ENCODE measurements around the gene CUTA. TPM values are rescaled to one million over a fixed set of nuclear protein-coding genes. Genes with fewer than 3 reads are reported as not detected.

The CUTA gene
- total RNA-seq, 4 donors from 2014 or later: 69.9 to 119 (median 93.2) TPM

GRCh38 chr6:33367009-33367714 lies 50.7 kb downstream of the CUTA start:
- Histone ChIP-seq H3K4me3 (no peak overlapping the region), H3K36me3 (no peaks in the 10 kb centered on the region), H3K27me3 (no peaks in the 10 kb centered on the region), H3K27ac (no peak overlapping the region), H3K4me1 (peaks cover 0 to 4% of the 10 kb centered on the region in 2 donors), H3K9me3 (no peaks in the 10 kb centered on the region)
- intact Hi-C loops (cut with DNase I; ENCODE audit: low total_unique reads): no loop called here
- TF ChIP-seq CTCF (IDR thresholded peaks at IDR 0.05 in 4 of 5, conservative IDR thresholded peaks at IDR 0.05 in 1 of 5): no peak
- no peak for TF ChIP-seq POLR2A (IDR thresholded peaks at IDR 0.05)
- DNase-seq (no peak), ATAC-seq (no peak)
- in situ Hi-C loops (cut with MboI; ENCODE audit: low sequenced_read_pairs in 4 of 4): no loop called here

Small RNAs within 50 kb of the gene (microRNA-seq; reads per million reads assigned to microRNA genes)
- 0 reads per million in 2 donors for gene MIR5004 (ENCODE audit: borderline replicate concordance in 2 of 2)

Other genes with a start within 250 kb of the CUTA start
- gene COL11A2, start 225.6 kb downstream of the CUTA start, total RNA-seq: under 1 TPM; 0.31 to 0.92 (median 0.47) TPM
- gene RXRB, start 217.4 kb downstream of the CUTA start, total RNA-seq: 10 to 100 TPM; 20.8 to 38.4 (median 24.6) TPM
- gene SLC39A7, start 217.2 kb downstream of the CUTA start, total RNA-seq: 10 to 100 TPM; 21.9 to 45.4 (median 26.2) TPM
- gene HSD17B8, start 213.5 kb downstream of the CUTA start, total RNA-seq: 10 to 100 TPM in 3 of 4 donors, 1 to 10 TPM in 1; 7.9 to 28.3 (median 14.3) TPM
- gene RING1, start 209.6 kb downstream of the CUTA start, total RNA-seq: 10 to 100 TPM in 3 of 4 donors, 1 to 10 TPM in 1; 7.4 to 16.3 (median 12.1) TPM
- 10 to 100 TPM; 28.7 to 52.8 (median 41.2) TPM for gene VPS52, start 146.2 kb downstream of the CUTA start, total RNA-seq
- gene RPS18, start 146.0 kb downstream of the CUTA start, total RNA-seq: 1,000 to 10,000 TPM; 1,834 to 2,142 (median 2,010) TPM
- gene B3GALT4, start 141.0 kb downstream of the CUTA start, total RNA-seq: 1 to 10 TPM; 1.0 to 2.0 (median 1.7) TPM
- 10 to 100 TPM; 34.5 to 57.3 (median 49.1) TPM for gene WDR46, start 128.9 kb downstream of the CUTA start, total RNA-seq
- gene PFDN6, start 128.5 kb downstream of the CUTA start, total RNA-seq: 100 to 1,000 TPM in 1 of 4 donors, 10 to 100 TPM in 3; 49.9 to 106 (median 76.8) TPM
- 10 to 100 TPM; 39.8 to 52.3 (median 40.8) TPM for gene RGL2, start 119.2 kb downstream of the CUTA start, total RNA-seq
- gene TAPBP, start 104.0 kb downstream of the CUTA start, total RNA-seq: 10 to 100 TPM; 15.9 to 42.4 (median 36.5) TPM
- 10 to 100 TPM in 3 of 4 donors, 1 to 10 TPM in 1; 9.0 to 19.3 (median 16.3) TPM for gene ZBTB22, start 100.4 kb downstream of the CUTA start, total RNA-seq
- 10 to 100 TPM; 37.2 to 76.0 (median 59.8) TPM for gene DAXX, start 95.1 kb downstream of the CUTA start, total RNA-seq
- gene KIFC1, start 26.3 kb downstream of the CUTA start, total RNA-seq: 1 to 10 TPM in 1 of 4 donors, under 1 TPM in 1, not detected in 2; 0.64 to 1.4 TPM
- gene PHF1, start 7.1 kb downstream of the CUTA start, total RNA-seq: 10 to 100 TPM; 53.5 to 65.8 (median 62.9) TPM
- 1 to 10 TPM in 3 of 4 donors, under 1 TPM in 1; 0.71 to 2.3 (median 1.3) TPM for gene SYNGAP1, start 2.0 kb upstream of the CUTA start, total RNA-seq
- gene ZBTB9, start 36.5 kb upstream of the CUTA start, total RNA-seq: 1 to 10 TPM in 2 of 4 donors, under 1 TPM in 2; 0.82 to 2.2 (median 1.2) TPM
- gene BAK1, start 162.2 kb upstream of the CUTA start, total RNA-seq: 10 to 100 TPM in 1 of 4 donors, 1 to 10 TPM in 3; 5.8 to 11.7 (median 8.2) TPM
- gene ITPR3, start 203.2 kb upstream of the CUTA start, total RNA-seq: 1 to 10 TPM; 1.9 to 6.8 (median 4.2) TPM

Data from gastrocnemius medialis (tissue), 4 donors.